ENCODE results near the gene SLC27A3.

- no peak for TF ChIP-seq CTCF (IDR thresholded peaks at IDR 0.05; ENCODE audit: low read depth, low read length)
- no peak for TF ChIP-seq EZH2phosphoT487 (IDR thresholded peaks at IDR 0.05; ENCODE audit: low read depth)
Measured at GRCh38 chr1:153789478-153790034, 14.3 kb downstream of the SLC27A3 start.
